HepG2 (cell line): Measurements from ENCODE around the gene ACSL1. TPM values are rescaled to one million over a fixed set of nuclear protein-coding genes. Genes with fewer than 3 reads are reported as not detected.

ENCODE experiments used
- NRL ChIP-seq: sonication (generic); formaldehyde crosslinking; IDR thresholded peaks from 2 replicates; pipeline ENCODE4 v1.5.0; 2020; ENCODE audit warnings: missing genetic modification reagents, mild to moderate bottlenecking, moderate library complexity, borderline replicate concordance
- SOX6 ChIP-seq, 2 experiments: fragments of 450-650 bp in 1 of 2; sonication (generic) in 1 of 2; formaldehyde crosslinking in 1 of 2; IDR thresholded peaks; 2 replicates each; pipeline versions ENCODE4 v1.4.0 to v1.6.1; 2017 to 2020; ENCODE audit warnings: antibody characterized with exemption in 1 of 2, mild to moderate bottlenecking in 1 of 2, missing genetic modification reagents in 1 of 2
- THAP9 ChIP-seq: sonication (generic); formaldehyde crosslinking; IDR thresholded peaks from 2 replicates; pipeline ENCODE4; 2020; ENCODE audit warnings: missing genetic modification reagents, mild to moderate bottlenecking, borderline replicate concordance
- ZFP90 ChIP-seq: sonication (generic); formaldehyde crosslinking; IDR thresholded peaks from 2 replicates; pipeline ENCODE4 v1.8.0; 2022; ENCODE audit warnings: missing genetic modification reagents, mild to moderate bottlenecking, inconsistent platforms, borderline replicate concordance
- ZNF20 ChIP-seq: sonication (generic); formaldehyde crosslinking; IDR thresholded peaks from 2 replicates; pipeline ENCODE4 v1.4.0; 2020; ENCODE audit warnings: mild to moderate bottlenecking, moderate library complexity, missing genetic modification reagents
- ZNF232 ChIP-seq: sonication (generic); formaldehyde crosslinking; IDR thresholded peaks from 2 replicates; pipeline ENCODE4 v1.4.0; 2020; ENCODE audit warnings: missing genetic modification reagents, borderline replicate concordance
- ZNF335 ChIP-seq: sonication (generic); formaldehyde crosslinking; IDR thresholded peaks from 2 replicates; pipeline ENCODE4 v1.4.0; 2020; ENCODE audit warnings: missing genetic modification reagents
- ZNF550 ChIP-seq: sonication (generic); formaldehyde crosslinking; IDR thresholded peaks from 2 replicates; pipeline ENCODE4 v1.4.0; 2020; ENCODE audit warnings: mild to moderate bottlenecking, missing genetic modification reagents, borderline replicate concordance
- ZNF562 ChIP-seq: sonication (generic); formaldehyde crosslinking; IDR thresholded peaks from 2 replicates; pipeline ENCODE4 v1.8.0; 2022; ENCODE audit warnings: missing genetic modification reagents, borderline replicate concordance
- ZNF589 ChIP-seq: sonication (generic); formaldehyde crosslinking; conservative IDR thresholded peaks from 2 replicates; pipeline ENCODE4 v1.8.0; 2022; ENCODE audit warnings: mild to moderate bottlenecking, moderate library complexity, missing genetic modification reagents
- ZNF674 ChIP-seq: sonication (generic); formaldehyde crosslinking; IDR thresholded peaks from 2 replicates; pipeline ENCODE4 v1.5.0; 2020; ENCODE audit warnings: low read depth, mild to moderate bottlenecking, missing genetic modification reagents
- ZNF746 ChIP-seq: sonication (generic); formaldehyde crosslinking; IDR thresholded peaks from 2 replicates; pipeline ENCODE4 v1.8.0; 2022; ENCODE audit warnings: mild to moderate bottlenecking, missing genetic modification reagents
- polyA plus RNA-seq, 8 experiments: library from polyadenylated mRNA; depleted of rRNA in 3 of 8; stranded (reverse) in 7 of 8; unstranded in 1 of 8; fragments of >200 nt; fragmentation: Illumina TruSeq in 4 of 8; extraction: Trizol in 4 of 8; gene quantifications; 2 replicates each; pipeline versions ENCODE4 v1.2.1 to v1.2.3, GENCODE V29; 2011 to 2016; ENCODE audit warnings: low read depth in 4 of 8, missing spikeins in 1 of 8, mixed read lengths in 1 of 8; ENCODE audit not compliant: insufficient read depth in 1 of 8
- total RNA-seq, 5 experiments: library from RNA; depleted of rRNA; stranded (reverse); fragments of >200 nt; fragmentation: Illumina TruSeq; extraction: Trizol; gene quantifications; 2 replicates each; pipeline ENCODE4 v1.2.3, GENCODE V29; 2016; ENCODE audit warnings: low read depth in 1 of 5
- TF ChIP-seq, protein P1 (sequence below): IDR thresholded peaks from 2 replicates; pipeline ENCODE4 v1.4.0; 2020; ENCODE audit warnings: mild to moderate bottlenecking, missing genetic modification reagents
- TF ChIP-seq, protein P2 (sequence below): sonication (generic); formaldehyde crosslinking; IDR thresholded peaks from 2 replicates; pipeline ENCODE4 v1.4.0; 2020; ENCODE audit warnings: low read depth, mild to moderate bottlenecking, missing genetic modification reagents
- TF ChIP-seq, protein P3 (sequence below): sonication (generic); formaldehyde crosslinking; IDR thresholded peaks from 2 replicates; pipeline ENCODE4 v1.4.0; 2020; ENCODE audit warnings: missing genetic modification reagents, borderline replicate concordance

Gene ACSL1
- total and polyA plus RNA-seq, 2 of the 13 experiments (the other 11 are each of a cell fraction or from before 2014, with no cell fraction given) = 10.0 to 29.8 TPM

DNA sequence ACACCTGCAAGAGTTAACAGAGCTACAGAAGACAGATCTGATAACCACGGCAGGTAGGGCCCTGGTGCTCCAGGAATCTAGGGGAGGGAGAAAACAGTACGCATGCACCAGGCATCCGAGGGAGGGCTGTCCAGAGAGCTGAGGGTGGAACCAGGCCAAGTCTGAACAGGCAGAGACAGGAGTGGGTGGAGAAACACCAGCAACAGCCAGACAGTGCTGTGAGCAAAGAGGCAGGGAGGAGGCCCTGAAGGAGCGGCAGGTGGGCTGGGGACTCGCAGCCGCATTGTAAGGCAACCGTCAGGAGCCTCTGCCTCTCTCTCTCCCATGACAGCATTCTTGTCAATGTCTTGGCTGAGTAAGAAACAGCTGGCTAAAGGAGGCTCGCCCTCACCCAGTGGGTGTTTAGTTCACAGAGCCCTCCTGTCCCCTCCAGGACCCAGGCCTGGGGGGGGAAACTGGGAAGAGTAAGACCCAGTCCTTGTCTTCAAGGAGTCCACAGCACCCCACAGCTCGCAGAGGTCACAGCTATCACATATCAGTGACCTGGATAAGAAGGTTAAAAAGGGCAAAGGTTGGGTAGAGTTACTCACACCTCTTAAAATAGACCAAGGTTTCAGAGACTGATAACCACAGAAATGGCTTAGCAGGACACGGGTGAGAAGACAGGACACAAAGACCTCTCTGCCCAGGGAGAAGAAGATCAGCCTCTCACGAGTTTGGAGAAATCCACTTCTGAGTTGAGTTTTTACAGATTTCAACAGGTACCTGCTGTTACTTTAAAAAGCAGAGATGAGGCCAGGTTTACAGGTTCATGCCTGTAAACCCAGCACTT, 10.5 kb downstream of the ACSL1 start (continued):
- no peak for TF ChIP-seq ZNF562 (CRISPR knock-in tag)
- TF ChIP-seq ZNF589 (CRISPR knock-in tag) = no peak
- no peak for TF ChIP-seq ZNF674 (CRISPR knock-in tag)
- TF ChIP-seq, protein P1, sequence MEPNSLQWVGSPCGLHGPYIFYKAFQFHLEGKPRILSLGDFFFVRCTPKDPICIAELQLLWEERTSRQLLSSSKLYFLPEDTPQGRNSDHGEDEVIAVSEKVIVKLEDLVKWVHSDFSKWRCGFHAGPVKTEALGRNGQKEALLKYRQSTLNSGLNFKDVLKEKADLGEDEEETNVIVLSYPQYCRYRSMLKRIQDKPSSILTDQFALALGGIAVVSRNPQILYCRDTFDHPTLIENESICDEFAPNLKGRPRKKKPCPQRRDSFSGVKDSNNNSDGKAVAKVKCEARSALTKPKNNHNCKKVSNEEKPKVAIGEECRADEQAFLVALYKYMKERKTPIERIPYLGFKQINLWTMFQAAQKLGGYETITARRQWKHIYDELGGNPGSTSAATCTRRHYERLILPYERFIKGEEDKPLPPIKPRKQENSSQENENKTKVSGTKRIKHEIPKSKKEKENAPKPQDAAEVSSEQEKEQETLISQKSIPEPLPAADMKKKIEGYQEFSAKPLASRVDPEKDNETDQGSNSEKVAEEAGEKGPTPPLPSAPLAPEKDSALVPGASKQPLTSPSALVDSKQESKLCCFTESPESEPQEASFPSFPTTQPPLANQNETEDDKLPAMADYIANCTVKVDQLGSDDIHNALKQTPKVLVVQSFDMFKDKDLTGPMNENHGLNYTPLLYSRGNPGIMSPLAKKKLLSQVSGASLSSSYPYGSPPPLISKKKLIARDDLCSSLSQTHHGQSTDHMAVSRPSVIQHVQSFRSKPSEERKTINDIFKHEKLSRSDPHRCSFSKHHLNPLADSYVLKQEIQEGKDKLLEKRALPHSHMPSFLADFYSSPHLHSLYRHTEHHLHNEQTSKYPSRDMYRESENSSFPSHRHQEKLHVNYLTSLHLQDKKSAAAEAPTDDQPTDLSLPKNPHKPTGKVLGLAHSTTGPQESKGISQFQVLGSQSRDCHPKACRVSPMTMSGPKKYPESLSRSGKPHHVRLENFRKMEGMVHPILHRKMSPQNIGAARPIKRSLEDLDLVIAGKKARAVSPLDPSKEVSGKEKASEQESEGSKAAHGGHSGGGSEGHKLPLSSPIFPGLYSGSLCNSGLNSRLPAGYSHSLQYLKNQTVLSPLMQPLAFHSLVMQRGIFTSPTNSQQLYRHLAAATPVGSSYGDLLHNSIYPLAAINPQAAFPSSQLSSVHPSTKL (CRISPR knock-in tag) = no peak
- TF ChIP-seq, protein P2, sequence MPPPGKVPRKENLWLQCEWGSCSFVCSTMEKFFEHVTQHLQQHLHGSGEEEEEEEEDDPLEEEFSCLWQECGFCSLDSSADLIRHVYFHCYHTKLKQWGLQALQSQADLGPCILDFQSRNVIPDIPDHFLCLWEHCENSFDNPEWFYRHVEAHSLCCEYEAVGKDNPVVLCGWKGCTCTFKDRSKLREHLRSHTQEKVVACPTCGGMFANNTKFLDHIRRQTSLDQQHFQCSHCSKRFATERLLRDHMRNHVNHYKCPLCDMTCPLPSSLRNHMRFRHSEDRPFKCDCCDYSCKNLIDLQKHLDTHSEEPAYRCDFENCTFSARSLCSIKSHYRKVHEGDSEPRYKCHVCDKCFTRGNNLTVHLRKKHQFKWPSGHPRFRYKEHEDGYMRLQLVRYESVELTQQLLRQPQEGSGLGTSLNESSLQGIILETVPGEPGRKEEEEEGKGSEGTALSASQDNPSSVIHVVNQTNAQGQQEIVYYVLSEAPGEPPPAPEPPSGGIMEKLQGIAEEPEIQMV = no peak
- peak; percentile 84 for TF ChIP-seq ZNF746 (CRISPR knock-in tag)
- no peak for TF ChIP-seq ZNF20
- no peak for TF ChIP-seq SOX6 (IDR thresholded peaks at IDR 0.05)
- peak; percentile 28; the same call in 1 of the 2 replicates for TF ChIP-seq SOX6 (CRISPR knock-in tag; IDR thresholded peaks at IDR 0.05)
- no peak for TF ChIP-seq ZNF335
- 0 out of 2 replicates have a peak, but pooled peaks have one; percentile 33 for TF ChIP-seq NRL (CRISPR knock-in tag)
- no peak for TF ChIP-seq ZNF550
- TF ChIP-seq THAP9 (CRISPR knock-in tag) = peak; percentile 48; the same call in 1 of the 2 replicates
- TF ChIP-seq, protein P3, sequence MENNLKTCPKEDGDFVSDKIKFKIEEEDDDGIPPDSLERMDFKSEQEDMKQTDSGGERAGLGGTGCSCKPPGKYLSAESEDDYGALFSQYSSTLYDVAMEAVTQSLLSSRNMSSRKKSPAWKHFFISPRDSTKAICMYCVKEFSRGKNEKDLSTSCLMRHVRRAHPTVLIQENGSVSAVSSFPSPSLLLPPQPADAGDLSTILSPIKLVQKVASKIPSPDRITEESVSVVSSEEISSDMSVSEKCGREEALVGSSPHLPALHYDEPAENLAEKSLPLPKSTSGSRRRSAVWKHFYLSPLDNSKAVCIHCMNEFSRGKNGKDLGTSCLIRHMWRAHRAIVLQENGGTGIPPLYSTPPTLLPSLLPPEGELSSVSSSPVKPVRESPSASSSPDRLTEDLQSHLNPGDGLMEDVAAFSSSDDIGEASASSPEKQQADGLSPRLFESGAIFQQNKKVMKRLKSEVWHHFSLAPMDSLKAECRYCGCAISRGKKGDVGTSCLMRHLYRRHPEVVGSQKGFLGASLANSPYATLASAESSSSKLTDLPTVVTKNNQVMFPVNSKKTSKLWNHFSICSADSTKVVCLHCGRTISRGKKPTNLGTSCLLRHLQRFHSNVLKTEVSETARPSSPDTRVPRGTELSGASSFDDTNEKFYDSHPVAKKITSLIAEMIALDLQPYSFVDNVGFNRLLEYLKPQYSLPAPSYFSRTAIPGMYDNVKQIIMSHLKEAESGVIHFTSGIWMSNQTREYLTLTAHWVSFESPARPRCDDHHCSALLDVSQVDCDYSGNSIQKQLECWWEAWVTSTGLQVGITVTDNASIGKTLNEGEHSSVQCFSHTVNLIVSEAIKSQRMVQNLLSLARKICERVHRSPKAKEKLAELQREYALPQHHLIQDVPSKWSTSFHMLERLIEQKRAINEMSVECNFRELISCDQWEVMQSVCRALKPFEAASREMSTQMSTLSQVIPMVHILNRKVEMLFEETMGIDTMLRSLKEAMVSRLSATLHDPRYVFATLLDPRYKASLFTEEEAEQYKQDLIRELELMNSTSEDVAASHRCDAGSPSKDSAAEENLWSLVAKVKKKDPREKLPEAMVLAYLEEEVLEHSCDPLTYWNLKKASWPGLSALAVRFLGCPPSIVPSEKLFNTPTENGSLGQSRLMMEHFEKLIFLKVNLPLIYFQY (CRISPR knock-in tag) = no peak
- TF ChIP-seq ZFP90 (CRISPR knock-in tag) = 0 out of 2 replicates have a peak, but pooled peaks have one; percentile 12
- no peak for TF ChIP-seq ZNF232 (CRISPR knock-in tag)
